Hematopoietic multipotent progenitor cell treated with erythropoietin and hydrocortisone succinate and interleukin-3 and kit ligand, for 15 days (in vitro differentiated cells): ENCODE data around the gene PLXNA2.

ENCODE experiments used
- DNase-seq: peaks from one replicate; pipeline ENCODE4 v3.0.0-alpha.2; 2015; ENCODE audit warnings: low spot score

Gene PLXNA2, protein sequence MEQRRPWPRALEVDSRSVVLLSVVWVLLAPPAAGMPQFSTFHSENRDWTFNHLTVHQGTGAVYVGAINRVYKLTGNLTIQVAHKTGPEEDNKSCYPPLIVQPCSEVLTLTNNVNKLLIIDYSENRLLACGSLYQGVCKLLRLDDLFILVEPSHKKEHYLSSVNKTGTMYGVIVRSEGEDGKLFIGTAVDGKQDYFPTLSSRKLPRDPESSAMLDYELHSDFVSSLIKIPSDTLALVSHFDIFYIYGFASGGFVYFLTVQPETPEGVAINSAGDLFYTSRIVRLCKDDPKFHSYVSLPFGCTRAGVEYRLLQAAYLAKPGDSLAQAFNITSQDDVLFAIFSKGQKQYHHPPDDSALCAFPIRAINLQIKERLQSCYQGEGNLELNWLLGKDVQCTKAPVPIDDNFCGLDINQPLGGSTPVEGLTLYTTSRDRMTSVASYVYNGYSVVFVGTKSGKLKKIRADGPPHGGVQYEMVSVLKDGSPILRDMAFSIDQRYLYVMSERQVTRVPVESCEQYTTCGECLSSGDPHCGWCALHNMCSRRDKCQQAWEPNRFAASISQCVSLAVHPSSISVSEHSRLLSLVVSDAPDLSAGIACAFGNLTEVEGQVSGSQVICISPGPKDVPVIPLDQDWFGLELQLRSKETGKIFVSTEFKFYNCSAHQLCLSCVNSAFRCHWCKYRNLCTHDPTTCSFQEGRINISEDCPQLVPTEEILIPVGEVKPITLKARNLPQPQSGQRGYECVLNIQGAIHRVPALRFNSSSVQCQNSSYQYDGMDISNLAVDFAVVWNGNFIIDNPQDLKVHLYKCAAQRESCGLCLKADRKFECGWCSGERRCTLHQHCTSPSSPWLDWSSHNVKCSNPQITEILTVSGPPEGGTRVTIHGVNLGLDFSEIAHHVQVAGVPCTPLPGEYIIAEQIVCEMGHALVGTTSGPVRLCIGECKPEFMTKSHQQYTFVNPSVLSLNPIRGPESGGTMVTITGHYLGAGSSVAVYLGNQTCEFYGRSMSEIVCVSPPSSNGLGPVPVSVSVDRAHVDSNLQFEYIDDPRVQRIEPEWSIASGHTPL (N-terminal part only)

DNA sequence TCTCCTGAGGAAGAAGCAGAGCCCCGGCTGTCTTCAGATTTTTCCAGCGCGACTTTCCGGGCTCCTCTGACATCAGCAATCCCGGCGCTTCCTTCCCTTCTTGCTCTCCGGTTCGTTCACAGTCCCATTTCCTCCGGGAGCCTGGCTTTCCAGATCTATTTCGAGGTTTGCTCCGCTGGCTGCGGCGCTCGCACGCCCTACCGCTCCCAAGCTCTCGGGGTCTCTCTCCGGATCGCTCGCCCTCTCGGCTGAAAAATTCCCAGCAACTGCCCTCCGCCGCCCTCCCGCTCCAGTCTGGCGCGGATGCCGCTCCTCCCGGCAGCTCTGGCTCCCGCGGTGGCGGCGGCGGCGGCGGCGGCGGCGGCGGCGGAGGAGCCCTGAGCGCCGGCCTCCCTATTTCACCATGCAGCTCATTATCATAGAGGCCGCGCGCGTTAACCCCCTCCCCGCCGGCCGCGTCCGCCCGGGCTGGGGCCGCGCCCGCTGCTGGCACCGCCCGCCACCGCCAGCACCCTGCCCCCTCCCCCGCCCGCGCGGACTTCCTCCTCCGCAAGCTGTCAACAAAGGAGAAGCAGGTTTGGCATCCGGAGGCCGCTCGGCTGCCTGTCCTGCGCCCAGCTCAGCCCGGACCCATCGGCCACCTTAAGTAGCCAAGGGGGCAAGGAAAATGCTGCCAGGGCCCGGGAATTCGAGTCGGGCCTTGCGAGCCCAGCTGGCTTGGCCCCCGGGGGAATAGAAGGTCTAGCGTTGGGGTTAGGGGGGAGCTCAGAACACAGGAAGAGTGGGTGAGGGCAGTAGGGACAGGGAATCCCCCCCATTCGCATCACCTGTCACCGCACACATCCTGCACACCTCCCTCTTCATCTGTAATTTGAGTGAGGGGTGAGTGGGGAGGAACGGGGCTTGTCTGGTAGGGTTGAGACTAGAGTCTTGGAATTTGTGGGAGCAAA lies at the start of gene PLXNA2:
Gene PLXNA2, minus strand, starts transcription at position 418 of the 950 bp plus-strand sequence. CDS start 26,462 bp downstream, outside the sequence.
- no peak for DNase-seq

- no peak for DNase-seq
Measured at GRCh38 chr1:208292908-208293307, 48.7 kb upstream of the PLXNA2 start.

- DNase-seq: no peak
Measured at GRCh38 chr1:208291923-208292711, 47.9 kb upstream of the PLXNA2 start.

GRCh38 chr1:208291129-208291528 lies 46.9 kb upstream of the PLXNA2 start:
- no peak for DNase-seq

- no peak for DNase-seq
Measured at GRCh38 chr1:208289716-208290115, 45.5 kb upstream of the PLXNA2 start.

- DNase-seq: no peak
Measured at GRCh38 chr1:208288495-208288894, 44.3 kb upstream of the PLXNA2 start.

DNA sequence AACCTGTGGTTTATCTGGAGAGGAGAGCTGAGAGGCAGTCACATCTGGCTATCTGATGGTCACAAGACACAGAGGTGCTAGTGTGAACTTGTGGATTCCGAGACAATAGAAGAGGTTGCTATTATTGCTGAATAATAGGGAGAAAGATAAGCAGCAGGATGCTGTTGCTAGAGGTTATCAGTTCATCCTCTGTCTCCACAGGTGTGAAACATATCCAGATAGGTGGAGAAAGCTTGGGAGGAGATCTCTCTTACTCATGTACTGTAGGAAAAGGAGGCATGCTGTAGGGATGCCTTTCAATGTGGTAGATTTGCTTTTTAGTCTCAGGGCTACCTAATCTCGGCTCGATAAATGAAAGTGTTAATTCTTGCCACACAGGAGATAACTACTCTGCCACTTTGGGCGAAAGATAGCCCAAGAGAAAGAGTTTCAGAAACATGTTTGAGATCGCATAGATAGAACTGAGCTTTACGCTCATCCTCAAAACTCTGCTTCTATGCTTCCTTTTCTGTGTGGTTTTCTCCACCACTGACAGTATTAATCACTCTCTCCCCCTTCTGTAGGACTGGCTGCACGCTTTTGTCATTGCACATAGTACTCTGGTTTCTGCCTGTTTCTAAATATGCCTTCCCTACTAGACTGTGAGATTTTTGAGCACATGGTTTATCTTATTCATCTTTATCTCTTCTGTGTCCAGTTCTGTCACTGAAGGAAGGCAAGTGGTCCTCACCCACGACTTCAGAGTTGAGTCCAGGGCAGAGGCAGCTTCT lies 36.7 kb upstream of the PLXNA2 start:
- no peak for DNase-seq

DNA sequence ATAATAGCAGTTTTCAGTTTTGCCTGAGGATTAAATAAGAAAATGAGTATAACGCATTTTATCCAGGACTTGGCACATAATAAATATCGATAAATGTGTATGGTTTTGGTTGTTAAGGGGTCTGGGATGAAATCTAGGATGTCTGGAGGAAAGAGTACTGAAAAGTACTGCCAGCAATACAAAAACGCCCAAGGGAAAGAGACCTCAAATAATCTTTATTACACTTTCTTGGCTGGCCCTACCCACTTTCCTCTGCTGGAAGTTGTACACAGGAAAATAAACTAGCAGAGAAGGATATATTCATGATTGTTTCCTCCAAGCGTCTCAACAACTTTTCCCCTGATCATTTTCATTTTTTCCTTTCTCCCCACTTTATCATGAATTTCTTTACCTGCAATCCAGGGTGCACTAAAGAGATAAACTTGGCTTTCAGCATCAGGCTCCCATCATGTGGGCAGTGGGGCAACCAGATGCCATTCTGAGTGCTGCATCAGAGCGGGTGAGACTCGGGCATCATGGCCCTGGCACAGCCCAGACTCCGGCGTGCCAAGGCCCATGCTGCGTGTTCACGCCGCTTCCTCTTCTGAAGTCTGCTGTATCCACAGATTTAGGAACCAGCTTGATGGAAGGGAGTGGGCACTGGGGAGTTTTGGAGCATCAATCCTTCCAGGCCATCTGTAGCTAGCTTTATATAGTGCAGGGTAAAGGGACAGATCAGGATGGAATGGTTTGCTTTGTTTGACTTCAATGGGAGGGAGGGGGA lies 35.8 kb upstream of the PLXNA2 start:
- DNase-seq: no peak

DNA sequence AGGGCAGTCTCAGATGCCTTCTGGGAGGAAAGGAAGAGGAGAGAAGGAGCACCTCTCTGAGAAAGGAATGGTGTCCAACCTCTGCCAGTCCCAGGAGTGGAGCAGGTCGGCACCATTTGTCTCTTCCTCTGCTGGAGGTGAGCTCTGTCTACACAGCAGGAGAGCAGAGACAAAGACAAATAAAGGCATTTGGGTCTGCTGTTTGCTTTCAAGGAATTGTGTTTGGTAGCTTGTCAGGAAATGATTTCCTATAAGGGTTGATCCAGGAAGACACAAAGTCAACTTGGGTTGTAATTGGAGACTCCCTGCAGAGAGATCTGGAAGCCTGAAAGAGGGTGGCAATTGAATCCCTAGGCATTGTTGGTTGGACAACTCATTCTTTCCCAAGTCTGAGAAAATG lies 34.5 kb upstream of the PLXNA2 start:
- DNase-seq: no peak

DNA sequence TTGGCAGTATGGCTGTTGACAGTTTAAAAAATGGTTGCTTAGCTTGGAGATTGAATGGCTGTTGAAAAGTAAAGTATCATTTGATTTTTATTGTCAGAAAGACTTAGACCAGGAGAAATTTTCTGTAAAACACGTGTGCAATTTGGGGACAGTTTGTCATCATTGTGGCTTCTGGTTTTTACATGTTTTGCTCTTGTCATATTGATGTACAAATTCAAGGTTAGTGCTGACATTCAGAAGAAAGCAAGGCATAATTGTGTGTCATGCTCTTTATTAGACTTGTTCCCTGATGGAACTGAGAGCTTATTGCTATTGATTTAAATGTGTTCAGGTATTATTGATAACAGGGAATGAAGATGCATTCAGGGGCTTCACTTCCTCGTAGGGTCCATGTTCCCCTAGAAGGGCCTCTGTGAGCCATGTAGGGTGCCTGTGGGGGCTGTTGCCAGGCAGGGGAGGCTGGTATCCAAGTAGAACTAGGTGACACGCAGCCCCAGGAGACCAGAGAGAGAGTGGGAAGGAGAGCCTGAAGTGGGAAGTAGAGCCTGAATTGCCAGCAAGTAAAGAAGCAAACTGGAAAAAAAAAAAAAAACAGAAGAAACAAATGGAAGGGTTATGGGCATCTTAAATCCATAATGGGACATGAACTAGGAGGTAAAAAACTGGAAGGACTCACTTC lies 32.7 kb upstream of the PLXNA2 start:
- no peak for DNase-seq

GRCh38 chr1:208275083-208275482 lies 30.9 kb upstream of the PLXNA2 start:
- DNase-seq: no peak

GRCh38 chr1:208273386-208274017 lies 29.3 kb upstream of the PLXNA2 start:
- DNase-seq: no peak

GRCh38 chr1:208272713-208273112 lies 28.5 kb upstream of the PLXNA2 start:
- no peak for DNase-seq

- DNase-seq: no peak
Measured at GRCh38 chr1:208272311-208272710, 28.1 kb upstream of the PLXNA2 start.

DNA sequence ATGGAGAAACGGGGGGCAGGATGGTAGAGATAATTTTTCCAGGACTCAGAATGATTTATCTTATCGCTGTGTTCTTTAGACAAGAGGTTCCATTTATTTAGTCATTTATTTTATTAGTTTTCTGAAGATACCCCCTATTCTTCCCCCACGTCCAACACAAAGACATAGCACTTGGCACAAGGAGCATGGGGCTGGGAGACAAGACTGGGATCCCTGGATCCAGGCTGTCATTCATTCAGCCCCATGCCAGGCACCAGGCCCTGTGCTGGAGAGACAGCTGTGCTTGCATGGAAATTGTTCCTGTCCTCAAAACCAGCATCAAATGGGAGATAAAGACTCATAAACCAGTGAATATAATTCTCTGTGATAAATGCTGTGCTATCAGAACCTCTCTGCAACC lies 27.1 kb upstream of the PLXNA2 start:
- DNase-seq: no peak

DNA sequence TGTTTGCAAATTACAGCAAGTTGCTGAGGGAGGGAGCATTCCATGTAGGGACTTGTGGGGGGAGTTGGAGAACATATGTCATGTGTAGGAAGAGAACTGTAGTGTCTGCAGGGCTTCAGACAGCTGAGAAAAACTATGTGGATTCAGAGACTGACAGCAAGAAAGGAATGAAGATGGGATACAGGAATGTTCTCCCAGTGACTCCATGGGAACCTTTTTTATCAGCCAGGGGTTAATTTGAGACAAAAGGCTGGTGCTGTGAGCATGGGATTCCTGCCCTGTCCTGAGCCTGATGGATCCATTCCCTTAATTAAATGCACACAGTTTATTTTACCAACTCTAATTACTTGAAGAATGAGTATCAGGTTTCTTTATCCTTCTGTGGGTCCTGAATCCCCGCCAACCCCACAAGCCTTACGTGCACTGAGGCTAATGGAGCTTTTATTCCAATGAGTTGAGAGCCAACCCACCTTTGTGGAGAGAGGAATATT lies 26.5 kb upstream of the PLXNA2 start:
- DNase-seq: no peak

GRCh38 chr1:208269338-208269666 lies 25.1 kb upstream of the PLXNA2 start:
- no peak for DNase-seq
